Muscle layer of colon (tissue), 2 donors: ENCODE data around the gene SCAF1.

Source experiments
- H3K27ac ChIP-seq: one replicate; pipeline ENCODE4 v1.7.0; 2013; ENCODE audit warnings: low read depth, mild to moderate bottlenecking, low read length, moderate library complexity
- H3K27me3 ChIP-seq, 2 donors: one replicate each; pipeline ENCODE4 v1.7.0; 2013; ENCODE audit warnings: low read length in 2 of 2, mild to moderate bottlenecking in 2 of 2; ENCODE audit not compliant: insufficient read depth in 2 of 2, control insufficient read depth in 1 of 2
- H3K36me3 ChIP-seq: one replicate; pipeline ENCODE4 v1.7.0; 2013; ENCODE audit warnings: mild to moderate bottlenecking, low read length; ENCODE audit not compliant: insufficient read depth
- H3K4me1 ChIP-seq: one replicate; pipeline ENCODE4 v1.7.0; 2013; ENCODE audit warnings: mild to moderate bottlenecking, low read length; ENCODE audit not compliant: insufficient read depth
- H3K4me3 ChIP-seq, 2 donors: one replicate each; pipeline ENCODE4 v1.7.0; 2013; ENCODE audit warnings: low read length in 2 of 2, low read depth in 1 of 2, mild to moderate bottlenecking in 1 of 2, moderate library complexity in 1 of 2
- H3K9ac ChIP-seq: one replicate; pipeline ENCODE4 v1.7.0; 2013; ENCODE audit warnings: low read length
- H3K9me3 ChIP-seq: one replicate; pipeline ENCODE4 v1.7.0; 2013; ENCODE audit warnings: mild to moderate bottlenecking, low read length
- donor health status: abdominal sarcoma.
- donor health status: Adenocarcinoma of cecum.

SCAF1 gene

DNA sequence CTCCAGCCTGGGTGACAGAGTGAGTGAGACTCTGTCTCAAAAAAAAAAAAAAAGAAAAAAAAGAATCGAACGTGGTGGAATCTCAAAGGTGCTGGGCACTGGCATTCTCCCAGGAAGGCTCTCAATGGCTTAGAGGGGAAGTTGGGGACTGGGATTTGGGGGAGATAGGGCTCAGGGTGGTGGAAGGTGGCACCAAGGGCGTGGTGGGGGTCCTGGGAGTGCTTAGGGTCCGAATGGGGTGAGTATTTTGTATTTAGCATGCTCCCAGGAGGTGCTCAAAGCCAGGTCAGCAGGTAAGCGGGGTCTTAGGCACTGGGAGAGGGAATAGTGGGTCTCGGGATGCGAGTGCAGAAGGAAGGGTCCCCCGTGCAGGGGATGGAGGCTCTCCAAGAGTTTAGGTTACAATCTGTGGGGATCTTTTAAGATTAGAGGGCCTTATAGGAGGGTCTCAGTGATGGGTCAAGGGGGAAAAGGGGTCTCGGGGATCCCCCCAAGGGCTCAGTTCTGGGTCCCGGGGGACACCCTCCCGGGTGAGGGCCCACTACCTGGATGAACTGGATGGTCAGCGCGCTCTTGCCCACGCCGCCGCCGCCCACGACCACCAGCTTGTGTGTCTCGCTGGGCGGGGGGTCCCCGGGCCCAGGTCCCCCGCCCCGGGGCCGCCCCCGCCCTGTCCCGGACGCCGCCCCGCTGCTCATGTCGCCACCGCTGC is 2.5 kb upstream of the SCAF1 start:
- Histone ChIP-seq H3K9me3 (no peaks in the 10 kb centered on the region), H3K36me3 (peaks cover 15% of the 10 kb centered on the region), H3K9ac (peak overlapping the region; percentile 86), H3K27me3 (no peaks in the 10 kb centered on the region), H3K4me3 (peak overlapping the region; percentile 52 to 82), H3K4me1 (peaks cover 41% of the 10 kb centered on the region), H3K27ac (peak overlapping the region; percentile 92)

DNA sequence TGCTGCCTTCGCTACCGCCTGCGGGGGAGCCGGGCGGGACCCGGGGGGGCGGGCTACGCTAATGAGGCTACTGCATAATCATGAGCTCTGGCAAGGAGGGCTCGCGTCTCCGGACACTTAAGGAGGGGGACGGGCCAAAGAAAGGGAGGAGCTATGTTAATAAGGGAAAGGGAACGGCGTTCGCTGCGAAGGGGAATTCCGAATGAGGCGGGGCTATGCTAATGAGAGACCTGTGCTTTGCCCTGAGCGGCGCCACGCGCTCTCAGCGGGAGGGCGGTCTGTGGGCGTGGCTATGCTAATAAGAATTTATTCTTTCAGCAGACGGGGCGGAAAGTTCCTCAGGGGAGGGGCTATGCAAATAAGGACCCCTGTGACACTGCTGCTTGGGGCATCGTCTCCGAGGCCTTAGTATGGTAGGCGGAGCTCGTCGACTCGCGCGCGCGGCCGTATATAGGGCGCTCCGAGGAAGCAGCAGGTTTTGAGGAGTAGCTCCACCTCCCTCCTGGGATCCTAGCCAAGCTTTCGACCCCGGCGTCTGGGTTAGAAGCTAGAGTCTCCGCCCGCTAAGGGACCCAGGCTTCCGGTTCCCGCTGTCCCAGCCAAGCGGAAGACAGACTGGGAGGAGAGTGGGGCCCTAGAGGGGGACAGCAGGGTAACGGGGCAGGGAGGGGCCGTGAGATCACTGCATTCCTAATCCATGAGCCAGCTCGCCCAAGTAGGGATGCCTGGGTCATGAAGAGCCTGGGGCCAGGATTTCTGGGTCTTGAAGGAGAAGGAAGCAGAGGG is 1.7 kb upstream of the SCAF1 start, which contains the start of gene RRAS:
TSS of gene RRAS (minus strand) at position 31 of the 786 bp plus-strand sequence. CDS start 45 bp downstream, outside the sequence.
- peaks cover 15% of the 10 kb centered on the region for H3K36me3 ChIP-seq
- H3K4me3 ChIP-seq, result peak within 1 kb of the TSS; percentile 65 to 82
- H3K4me1 ChIP-seq, result peaks cover 44% of the 10 kb centered on the region
- peak within 1 kb of the TSS; percentile 100 for H3K9ac ChIP-seq
- no peaks in the 10 kb centered on the region for H3K27me3 ChIP-seq
- peak within 1 kb of the TSS; percentile 100 for H3K27ac ChIP-seq
- H3K9me3 ChIP-seq, result no peaks in the 10 kb centered on the region

DNA sequence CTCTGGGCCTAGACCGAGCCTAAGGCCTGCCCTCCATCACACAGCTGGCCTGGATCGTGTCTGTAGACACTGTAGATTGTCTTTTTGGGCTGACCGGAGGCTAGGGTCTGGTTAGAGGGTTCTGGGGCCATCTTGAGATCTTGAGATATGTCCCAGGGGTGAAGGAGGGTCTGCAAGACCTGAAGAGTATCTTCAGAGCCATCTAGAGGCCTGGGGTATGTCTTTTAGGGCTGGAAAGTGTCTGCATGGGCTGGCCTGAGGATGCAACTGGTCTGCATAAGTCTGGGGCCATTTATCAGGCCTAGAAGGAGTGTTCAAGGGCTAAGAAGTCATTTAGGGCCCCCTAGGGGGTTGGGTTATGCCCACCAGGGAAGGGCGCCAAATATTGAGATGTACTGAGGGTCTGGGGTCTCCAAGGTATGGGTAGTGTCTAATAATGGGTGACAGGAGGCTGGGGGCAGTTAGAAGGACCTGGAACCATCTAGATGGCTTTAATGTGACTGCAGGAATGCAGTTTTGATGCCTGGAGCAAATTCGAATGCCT is 555 bp downstream of the SCAF1 start:
- Histone ChIP-seq H3K27ac (peak overlapping the region; percentile 86), H3K9ac (peak overlapping the region; percentile 97), H3K4me3 (peak overlapping the region; percentile 81 to 95), H3K9me3 (no peaks in the 10 kb centered on the region), H3K27me3 (no peaks in the 10 kb centered on the region), H3K4me1 (peaks cover 43% of the 10 kb centered on the region), H3K36me3 (peaks cover 33% of the 10 kb centered on the region)

DNA sequence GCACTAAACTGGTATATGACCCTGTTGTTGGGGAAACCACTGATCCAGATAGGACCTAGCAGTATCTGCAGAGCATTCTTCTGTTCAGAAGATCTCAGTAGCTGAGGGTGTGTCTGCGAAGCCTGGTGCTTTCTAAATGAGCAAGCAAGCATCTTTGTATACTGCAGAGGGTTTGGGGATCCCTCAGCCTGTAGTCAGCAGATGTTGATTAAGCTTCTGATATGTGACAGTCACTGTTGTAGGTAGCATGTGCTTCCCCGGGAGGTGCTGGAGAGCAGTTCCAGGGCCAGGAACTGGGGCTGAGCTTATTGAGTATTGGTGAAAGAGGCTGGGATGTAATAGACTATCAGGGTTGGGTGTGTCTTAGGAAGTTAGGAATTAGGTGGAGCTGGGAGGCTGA is 1.5 kb downstream of the SCAF1 start:
- H3K9me3 ChIP-seq, result no peaks in the 10 kb centered on the region
- peaks cover 37% of the 10 kb centered on the region for H3K36me3 ChIP-seq
- no peaks in the 10 kb centered on the region for H3K27me3 ChIP-seq
- no peak overlapping the region for H3K27ac ChIP-seq
- H3K9ac ChIP-seq, result no peak overlapping the region
- peaks cover 34% of the 10 kb centered on the region for H3K4me1 ChIP-seq
- no peak overlapping the region for H3K4me3 ChIP-seq

DNA sequence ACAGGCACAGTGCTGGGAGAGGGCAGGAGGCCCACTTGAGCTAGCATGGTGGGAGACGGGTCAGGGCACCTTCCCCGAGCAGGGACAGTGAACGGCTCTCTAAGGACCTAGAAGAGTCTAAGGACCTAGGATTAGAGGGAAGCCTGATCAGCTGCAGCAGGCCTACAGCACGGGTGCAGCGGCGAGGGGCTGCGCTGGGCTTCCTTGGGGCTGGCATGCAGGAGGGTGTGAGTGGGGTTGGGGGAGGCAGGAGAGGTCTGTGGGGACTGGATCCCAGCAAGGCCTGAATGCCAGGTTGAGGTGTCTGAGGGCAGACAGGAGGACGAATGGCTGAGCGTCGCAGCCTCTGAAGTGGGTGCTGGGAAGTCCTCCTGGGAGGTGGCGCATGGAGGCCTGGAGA is 3.6 kb downstream of the SCAF1 start:
- H3K36me3 ChIP-seq, result peaks cover 52% of the 10 kb centered on the region
- no peak overlapping the region for H3K9ac ChIP-seq
- no peak overlapping the region for H3K4me3 ChIP-seq
- H3K4me1 ChIP-seq, result peaks cover 28% of the 10 kb centered on the region
- H3K9me3 ChIP-seq, result no peaks in the 10 kb centered on the region
- H3K27ac ChIP-seq, result no peak overlapping the region
- no peaks in the 10 kb centered on the region for H3K27me3 ChIP-seq

DNA sequence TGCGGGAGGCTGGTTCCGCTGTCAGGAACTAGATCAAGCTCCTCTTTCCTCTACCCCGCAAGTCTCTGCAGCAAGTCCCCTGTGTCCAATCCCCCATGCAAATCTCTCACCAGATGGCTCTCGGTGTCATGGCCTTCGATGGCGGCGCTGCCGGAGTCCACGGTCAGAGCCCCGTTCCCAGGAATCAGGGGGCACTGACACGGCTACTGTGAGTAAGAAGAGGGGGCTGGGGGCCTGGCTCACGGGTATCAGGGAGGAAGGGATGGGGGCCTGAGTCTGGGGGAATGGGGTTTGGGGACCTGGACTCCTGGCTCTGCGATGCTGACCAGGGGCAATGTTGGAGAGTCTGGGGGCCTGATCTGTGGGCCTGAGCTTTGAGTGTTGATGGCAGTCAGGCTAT is 4.0 kb downstream of the SCAF1 start:
- Histone ChIP-seq H3K9ac (no peak overlapping the region), H3K27me3 (no peaks in the 10 kb centered on the region), H3K4me1 (peaks cover 28% of the 10 kb centered on the region), H3K27ac (no peak overlapping the region), H3K4me3 (no peak overlapping the region), H3K36me3 (peaks cover 52% of the 10 kb centered on the region), H3K9me3 (no peaks in the 10 kb centered on the region)

DNA sequence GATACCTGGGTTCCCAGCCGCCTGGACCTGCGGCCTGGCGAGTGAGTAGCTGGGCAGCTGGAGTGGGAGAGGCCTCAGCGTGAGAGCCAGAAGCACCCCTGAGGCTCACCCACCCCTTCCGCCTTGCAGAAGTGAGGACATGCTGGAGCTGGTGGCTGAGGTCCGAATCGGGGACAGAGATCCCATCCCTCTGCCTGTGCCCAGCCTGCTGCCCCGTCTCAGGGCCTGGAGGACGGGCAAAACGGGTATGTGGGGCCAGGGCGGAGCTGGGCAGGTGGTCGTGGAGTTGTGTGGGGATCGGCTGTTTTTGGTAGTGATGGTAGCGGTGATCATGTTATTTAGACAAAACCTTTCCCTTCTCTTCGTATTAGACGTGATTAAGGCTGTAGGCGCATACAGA is 4.6 kb downstream of the SCAF1 start:
- H3K27me3 ChIP-seq, result no peaks in the 10 kb centered on the region
- H3K9me3 ChIP-seq, result no peaks in the 10 kb centered on the region
- H3K4me1 ChIP-seq, result peaks cover 23% of the 10 kb centered on the region
- H3K36me3 ChIP-seq, result peaks cover 52% of the 10 kb centered on the region
- H3K4me3 ChIP-seq, result no peak overlapping the region
- H3K9ac ChIP-seq, result no peak overlapping the region
- H3K27ac ChIP-seq, result no peak overlapping the region

DNA sequence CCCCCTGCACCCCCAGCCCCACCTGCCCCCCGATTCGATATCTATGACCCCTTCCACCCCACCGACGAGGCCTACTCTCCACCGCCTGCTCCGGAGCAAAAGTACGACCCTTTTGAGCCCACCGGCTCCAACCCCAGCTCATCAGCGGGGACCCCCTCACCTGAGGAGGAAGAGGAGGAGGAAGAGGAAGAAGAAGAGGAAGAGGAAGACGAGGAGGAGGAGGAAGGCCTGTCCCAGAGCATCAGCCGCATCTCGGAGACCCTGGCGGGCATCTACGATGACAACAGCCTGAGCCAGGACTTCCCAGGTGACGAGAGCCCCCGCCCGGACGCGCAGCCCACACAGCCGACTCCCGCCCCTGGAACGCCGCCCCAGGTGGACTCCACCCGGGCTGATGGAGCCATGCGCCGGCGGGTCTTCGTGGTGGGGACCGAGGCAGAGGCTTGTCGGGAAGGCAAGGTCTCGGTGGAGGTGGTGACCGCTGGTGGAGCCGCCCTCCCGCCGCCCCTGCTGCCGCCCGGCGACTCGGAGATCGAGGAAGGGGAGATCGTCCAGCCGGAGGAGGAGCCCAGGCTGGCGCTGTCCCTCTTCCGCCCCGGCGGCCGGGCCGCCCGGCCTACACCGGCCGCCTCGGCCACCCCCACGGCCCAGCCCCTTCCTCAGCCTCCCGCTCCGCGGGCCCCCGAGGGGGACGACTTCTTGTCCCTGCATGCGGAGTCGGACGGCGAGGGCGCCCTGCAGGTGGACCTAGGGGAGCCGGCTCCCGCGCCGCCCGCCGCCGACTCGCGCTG is 9.2 kb downstream of the SCAF1 start:
- H3K4me1 ChIP-seq, result no peaks in the 10 kb centered on the region
- H3K27ac ChIP-seq, result no peak overlapping the region
- H3K36me3 ChIP-seq, result peaks cover 57% of the 10 kb centered on the region
- H3K9ac ChIP-seq, result no peak overlapping the region
- H3K9me3 ChIP-seq, result no peaks in the 10 kb centered on the region
- no peak overlapping the region for H3K4me3 ChIP-seq
- H3K27me3 ChIP-seq, result no peaks in the 10 kb centered on the region

DNA sequence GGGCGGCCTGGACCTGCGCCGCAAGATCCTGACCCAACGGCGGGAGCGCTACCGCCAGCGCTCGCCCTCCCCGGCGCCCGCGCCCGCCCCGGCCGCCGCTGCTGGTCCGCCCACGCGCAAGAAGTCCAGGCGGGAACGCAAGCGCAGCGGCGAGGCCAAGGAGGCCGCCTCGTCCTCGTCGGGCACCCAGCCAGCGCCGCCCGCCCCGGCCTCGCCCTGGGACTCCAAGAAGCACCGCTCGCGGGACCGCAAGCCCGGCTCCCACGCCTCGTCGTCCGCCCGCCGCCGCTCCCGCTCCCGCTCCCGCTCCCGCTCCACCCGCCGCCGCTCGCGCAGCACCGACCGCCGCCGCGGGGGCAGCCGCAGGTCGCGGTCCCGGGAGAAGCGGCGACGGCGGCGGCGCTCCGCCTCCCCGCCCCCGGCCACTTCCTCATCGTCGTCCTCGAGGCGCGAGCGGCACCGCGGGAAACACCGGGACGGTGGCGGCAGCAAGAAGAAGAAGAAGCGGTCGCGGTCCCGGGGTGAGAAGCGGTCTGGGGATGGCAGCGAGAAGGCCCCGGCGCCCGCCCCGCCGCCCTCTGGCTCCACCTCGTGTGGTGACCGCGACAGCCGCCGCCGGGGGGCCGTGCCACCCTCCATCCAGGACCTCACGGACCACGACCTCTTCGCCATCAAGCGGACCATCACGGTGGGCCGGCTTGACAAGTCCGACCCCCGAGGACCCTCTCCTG is 10.0 kb downstream of the SCAF1 start:
- Histone ChIP-seq H3K27me3 (no peaks in the 10 kb centered on the region), H3K9ac (no peak overlapping the region), H3K4me1 (no peaks in the 10 kb centered on the region), H3K9me3 (no peaks in the 10 kb centered on the region), H3K27ac (no peak overlapping the region), H3K36me3 (peaks cover 57% of the 10 kb centered on the region), H3K4me3 (no peak overlapping the region)

DNA sequence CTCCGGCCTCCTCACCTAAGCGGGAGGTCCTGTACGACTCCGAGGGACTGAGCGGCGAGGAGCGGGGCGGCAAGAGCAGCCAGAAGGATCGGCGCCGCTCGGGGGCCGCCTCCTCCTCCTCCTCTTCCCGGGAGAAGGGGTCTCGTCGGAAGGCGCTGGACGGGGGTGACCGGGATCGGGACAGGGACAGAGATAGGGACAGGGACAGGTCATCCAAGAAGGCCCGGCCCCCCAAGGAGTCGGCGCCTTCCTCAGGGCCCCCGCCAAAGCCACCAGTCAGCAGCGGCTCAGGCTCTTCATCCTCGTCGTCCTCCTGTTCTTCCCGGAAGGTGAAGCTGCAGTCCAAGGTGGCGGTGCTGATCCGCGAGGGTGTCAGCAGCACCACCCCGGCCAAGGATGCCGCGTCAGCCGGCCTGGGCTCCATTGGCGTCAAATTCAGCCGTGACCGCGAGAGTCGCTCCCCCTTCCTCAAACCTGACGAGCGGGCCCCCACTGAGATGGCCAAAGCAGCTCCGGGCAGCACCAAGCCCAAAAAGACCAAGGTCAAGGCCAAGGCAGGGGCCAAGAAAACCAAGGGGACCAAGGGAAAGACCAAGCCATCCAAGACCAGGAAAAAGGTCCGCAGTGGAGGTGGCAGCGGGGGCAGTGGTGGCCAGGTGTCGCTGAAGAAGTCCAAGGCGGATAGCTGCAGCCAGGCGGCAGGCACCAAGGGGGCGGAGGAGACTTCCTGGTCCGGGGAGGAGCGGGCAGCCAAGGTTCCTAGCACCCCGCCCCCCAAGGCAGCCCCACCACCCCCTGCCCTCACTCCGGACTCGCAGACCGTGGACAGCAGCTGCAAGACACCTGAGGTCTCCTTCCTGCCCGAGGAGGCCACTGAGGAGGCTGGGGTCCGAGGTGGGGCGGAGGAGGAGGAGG is 10.8 kb downstream of the SCAF1 start:
- Histone ChIP-seq H3K9me3 (no peaks in the 10 kb centered on the region), H3K27me3 (no peaks in the 10 kb centered on the region), H3K9ac (no peak overlapping the region), H3K4me1 (no peaks in the 10 kb centered on the region), H3K4me3 (no peak overlapping the region), H3K36me3 (peaks cover 58% of the 10 kb centered on the region), H3K27ac (no peak overlapping the region)
